Peyer's patch (tissue), 4 donors: ENCODE data around the gene HPSE2. TPM values are rescaled to one million over a fixed set of nuclear protein-coding genes. Genes with fewer than 3 reads are reported as not detected.

Experiments
- DNase-seq, 3 donors: peaks; one replicate each; pipeline ENCODE4 v3.0.0-alpha.2; 2017 to 2019
- H3K27ac ChIP-seq, 4 donors: fragments of 200-600 bp; sonication (generic); one replicate each; pipeline ENCODE4 v1.5.1; 2016 to 2019
- H3K27me3 ChIP-seq, 2 donors: fragments of 200-600 bp; sonication (generic); one replicate each; pipeline ENCODE4 v1.5.1; 2019
- H3K36me3 ChIP-seq, 3 donors: fragments of 200-600 bp; sonication (generic); one replicate each; pipeline ENCODE4 v1.5.1; 2016 to 2019
- H3K4me1 ChIP-seq, 4 donors: fragments of 200-600 bp; sonication (generic); one replicate each; pipeline ENCODE4 v1.5.1; 2016 to 2019
- H3K4me3 ChIP-seq, 4 donors: fragments of 200-600 bp; sonication (generic); 1 replicate in 3 of 4; 2 replicates in 1 of 4; pipeline ENCODE4 v1.5.1; 2016 to 2019; ENCODE audit warnings: mild to moderate bottlenecking in 1 of 4
- H3K9me3 ChIP-seq, 4 donors: fragments of 200-600 bp; sonication (generic); one replicate each; pipeline ENCODE4 v1.5.1; 2016 to 2019; ENCODE audit warnings: mild to moderate bottlenecking in 1 of 4
- CTCF ChIP-seq, 6 experiments: fragments of 450-650 bp in 4 of 6; fragments of 200-600 bp in 2 of 6; sonication (generic) in 1 of 6; IDR thresholded peaks; one replicate each; pipeline ENCODE4 v1.5.1; 2017 to 2019; ENCODE audit warnings: antibody characterized with exemption in 6 of 6, mild to moderate bottlenecking in 3 of 6, moderate library complexity in 1 of 6
- POLR2A ChIP-seq, 2 donors: fragments of 450-650 bp; IDR thresholded peaks; one replicate each; pipeline ENCODE4 v1.5.1; 2017; ENCODE audit warnings: antibody characterized with exemption in 2 of 2, mild to moderate bottlenecking in 2 of 2, moderate library complexity in 2 of 2
- total RNA-seq, 4 donors: library from RNA; depleted of rRNA; stranded (reverse); fragments of >200 nt; gene quantifications; one replicate each; pipeline ENCODE4 v1.1.0, GENCODE V29; 2016

Gene HPSE2
- total RNA-seq, 4 donors from 2014 or later, result 3.0 to 15.7 (median 7.4) TPM

GRCh38 chr10:98790817-98791216 lies 444.8 kb downstream of the HPSE2 start:
- Histone ChIP-seq H3K9me3 (no peaks in the 10 kb centered on the region), H3K36me3 (no peaks in the 10 kb centered on the region), H3K4me3 (no peak overlapping the region), H3K27ac (no peak overlapping the region), H3K27me3 (no peaks in the 10 kb centered on the region), H3K4me1 (no peaks in the 10 kb centered on the region)
- TF ChIP-seq POLR2A (IDR thresholded peaks at IDR 0.05) (no peak), CTCF (IDR thresholded peaks at IDR 0.05) (peak in 4 of 6 experiments; percentile 11 to 66 (median 48))
- DNase-seq, result no peak

- H3K27ac ChIP-seq, result no peak overlapping the region
- TF ChIP-seq POLR2A (IDR thresholded peaks at IDR 0.05), result no peak
- no peaks in the 10 kb centered on the region for H3K36me3 ChIP-seq
- no peaks in the 10 kb centered on the region for H3K9me3 ChIP-seq
- H3K4me1 ChIP-seq, result no peaks in the 10 kb centered on the region
- DNase-seq, result no peak
- no peak overlapping the region for H3K4me3 ChIP-seq
- H3K27me3 ChIP-seq, result no peaks in the 10 kb centered on the region
These were observed 457.3 kb downstream of the HPSE2 start for GRCh38 chr10:98778277-98778759.

- Histone ChIP-seq H3K4me3 (no peak overlapping the region), H3K27me3 (no peaks in the 10 kb centered on the region), H3K9me3 (no peaks in the 10 kb centered on the region), H3K27ac (no peak overlapping the region), H3K36me3 (no peaks in the 10 kb centered on the region), H3K4me1 (no peaks in the 10 kb centered on the region)
- no peak for DNase-seq
- TF ChIP-seq POLR2A (IDR thresholded peaks at IDR 0.05) (no peak), CTCF (IDR thresholded peaks at IDR 0.05) (no peak)
These were observed 477.2 kb downstream of the HPSE2 start for GRCh38 chr10:98758463-98758862.

GRCh38 chr10:98748298-98748697 lies 487.4 kb downstream of the HPSE2 start:
- TF ChIP-seq CTCF (IDR thresholded peaks at IDR 0.05) (peak in 3 of 6 experiments; percentile 16 to 39 (median 31)), POLR2A (IDR thresholded peaks at IDR 0.05) (no peak)
- no peak for DNase-seq
- H3K4me1 ChIP-seq, result no peaks in the 10 kb centered on the region
- H3K4me3 ChIP-seq, result no peak overlapping the region
- no peaks in the 10 kb centered on the region for H3K9me3 ChIP-seq
- no peaks in the 10 kb centered on the region for H3K36me3 ChIP-seq
- no peaks in the 10 kb centered on the region for H3K27me3 ChIP-seq
- no peak overlapping the region for H3K27ac ChIP-seq

- TF ChIP-seq CTCF (IDR thresholded peaks at IDR 0.05), result no peak
- no peak for TF ChIP-seq POLR2A (IDR thresholded peaks at IDR 0.05)
- no peaks in the 10 kb centered on the region for H3K9me3 ChIP-seq
- DNase-seq, result no peak
These were observed 490.0 kb downstream of the HPSE2 start for GRCh38 chr10:98745645-98746044.

GRCh38 chr10:98720551-98720950 lies 515.1 kb downstream of the HPSE2 start:
- no peak for TF ChIP-seq POLR2A (IDR thresholded peaks at IDR 0.05)
- TF ChIP-seq CTCF (IDR thresholded peaks at IDR 0.05), result no peak
- no peaks in the 10 kb centered on the region for H3K36me3 ChIP-seq
- no peak overlapping the region for H3K27ac ChIP-seq
- no peak for DNase-seq
- no peak overlapping the region for H3K4me3 ChIP-seq
- no peaks in the 10 kb centered on the region for H3K27me3 ChIP-seq
- H3K4me1 ChIP-seq, result no peaks in the 10 kb centered on the region
- H3K9me3 ChIP-seq, result no peaks in the 10 kb centered on the region

More at GRCh38 chr10:98745645-98746044, 490.0 kb downstream of the HPSE2 start:
- Histone ChIP-seq H3K36me3 (no peaks in the 10 kb centered on the region), H3K27me3 (no peaks in the 10 kb centered on the region), H3K27ac (no peak overlapping the region), H3K4me1 (no peaks in the 10 kb centered on the region), H3K4me3 (no peak overlapping the region)
